Neural progenitor cell (in vitro differentiated cells): ENCODE results near the gene COL25A1. TPM values are rescaled to one million over a fixed set of nuclear protein-coding genes. Genes with fewer than 3 reads are reported as not detected.

ENCODE experiments used
- DNase-seq: peaks from one replicate; pipeline ENCODE4 v3.0.0-alpha.2; 2016; ENCODE audit warnings: low spot score
- H2AFZ ChIP-seq: fragments of 200-600 bp; sonication (generic); replicated peaks from 2 replicates; pipeline ENCODE4 v1.6.1; 2016; ENCODE audit warnings: antibody characterized with exemption
- H3F3A ChIP-seq: fragments of 200-600 bp; sonication (generic); 2 replicates; pipeline ENCODE4 v1.6.1; 2016; ENCODE audit warnings: antibody characterized with exemption, low read depth
- H3K27ac ChIP-seq: fragments of 200-600 bp; sonication (generic); 2 replicates; pipeline ENCODE4 v1.5.1; 2016; ENCODE audit warnings: mild to moderate bottlenecking
- H3K27me3 ChIP-seq: fragments of 200-600 bp; sonication (generic); 2 replicates; pipeline ENCODE4 v1.6.1; 2016; ENCODE audit warnings: mild to moderate bottlenecking, moderate library complexity
- H3K36me3 ChIP-seq: fragments of 200-600 bp; sonication (generic); 2 replicates; pipeline ENCODE4 v1.5.1; 2016
- H3K4me1 ChIP-seq: fragments of 200-600 bp; sonication (generic); 2 replicates; pipeline ENCODE4 v1.6.1; 2016; ENCODE audit warnings: mixed run types
- H3K4me2 ChIP-seq: fragments of 200-600 bp; sonication (generic); 2 replicates; pipeline ENCODE4 v1.6.1; 2016
- H3K4me3 ChIP-seq: fragments of 200-600 bp; sonication (generic); 2 replicates; pipeline ENCODE4 v1.5.1; 2016
- H3K79me2 ChIP-seq: fragments of 200-600 bp; sonication (generic); 2 replicates; pipeline ENCODE4 v1.6.1; 2016; ENCODE audit warnings: low read depth
- H3K9ac ChIP-seq: fragments of 200-600 bp; sonication (generic); 2 replicates; pipeline ENCODE4 v1.6.1; 2016
- H3K9me3 ChIP-seq: fragments of 200-600 bp; sonication (generic); 2 replicates; pipeline ENCODE4 v1.5.1; 2016; ENCODE audit warnings: low read depth
- H4K20me1 ChIP-seq: fragments of 200-600 bp; sonication (generic); 2 replicates; pipeline ENCODE4 v1.6.1; 2016; ENCODE audit warnings: low read depth
- H3K27ac Mint-ChIP-seq: 3 replicates; pipeline ENCODE4 v1.8.0; 2021; ENCODE audit warnings: mixed read lengths
- H3K27me3 Mint-ChIP-seq: 2 replicates; pipeline ENCODE4 v1.8.0; 2022; ENCODE audit warnings: low read depth, mild to moderate bottlenecking, inconsistent platforms, moderate library complexity, mixed read lengths; ENCODE audit not compliant: insufficient read depth
- H3K36me3 Mint-ChIP-seq: 3 replicates; pipeline ENCODE4 v1.8.0; 2021; ENCODE audit warnings: mixed read lengths
- H3K4me1 Mint-ChIP-seq: 3 replicates; pipeline ENCODE4 v1.8.0; 2021; ENCODE audit warnings: mixed read lengths
- H3K4me3 Mint-ChIP-seq: 3 replicates; pipeline ENCODE4 v1.8.0; 2021; ENCODE audit warnings: mild to moderate bottlenecking, moderate library complexity, mixed read lengths
- H3K9me3 Mint-ChIP-seq: 3 replicates; pipeline ENCODE4 v1.8.0; 2020; ENCODE audit warnings: mixed read lengths
- CTCF ChIP-seq: fragments of 200-600 bp; sonication (generic); IDR thresholded peaks from 2 replicates; pipeline ENCODE4 v1.5.1; 2017; ENCODE audit warnings: antibody characterized with exemption, mild to moderate bottlenecking
- EZH2 ChIP-seq: fragments of 200-600 bp; sonication (generic); IDR thresholded peaks from 2 replicates; pipeline ENCODE4 v1.6.1; 2017; ENCODE audit warnings: antibody characterized with exemption, mild to moderate bottlenecking, moderate library complexity
- EZH2phosphoT487 ChIP-seq: fragments of 200-600 bp; sonication (generic); IDR thresholded peaks from 2 replicates; pipeline ENCODE4 v1.6.1; 2017; ENCODE audit warnings: antibody characterized with exemption
- total RNA-seq: library from RNA; depleted of rRNA; stranded (reverse); fragments of >200 nt; gene quantifications from 2 replicates; pipeline ENCODE4 v1.2.3, GENCODE V29; 2015; ENCODE audit warnings: low replicate concordance

COL25A1 gene
- total RNA-seq: 1.3 and 2.0 TPM in 2 replicates

DNA sequence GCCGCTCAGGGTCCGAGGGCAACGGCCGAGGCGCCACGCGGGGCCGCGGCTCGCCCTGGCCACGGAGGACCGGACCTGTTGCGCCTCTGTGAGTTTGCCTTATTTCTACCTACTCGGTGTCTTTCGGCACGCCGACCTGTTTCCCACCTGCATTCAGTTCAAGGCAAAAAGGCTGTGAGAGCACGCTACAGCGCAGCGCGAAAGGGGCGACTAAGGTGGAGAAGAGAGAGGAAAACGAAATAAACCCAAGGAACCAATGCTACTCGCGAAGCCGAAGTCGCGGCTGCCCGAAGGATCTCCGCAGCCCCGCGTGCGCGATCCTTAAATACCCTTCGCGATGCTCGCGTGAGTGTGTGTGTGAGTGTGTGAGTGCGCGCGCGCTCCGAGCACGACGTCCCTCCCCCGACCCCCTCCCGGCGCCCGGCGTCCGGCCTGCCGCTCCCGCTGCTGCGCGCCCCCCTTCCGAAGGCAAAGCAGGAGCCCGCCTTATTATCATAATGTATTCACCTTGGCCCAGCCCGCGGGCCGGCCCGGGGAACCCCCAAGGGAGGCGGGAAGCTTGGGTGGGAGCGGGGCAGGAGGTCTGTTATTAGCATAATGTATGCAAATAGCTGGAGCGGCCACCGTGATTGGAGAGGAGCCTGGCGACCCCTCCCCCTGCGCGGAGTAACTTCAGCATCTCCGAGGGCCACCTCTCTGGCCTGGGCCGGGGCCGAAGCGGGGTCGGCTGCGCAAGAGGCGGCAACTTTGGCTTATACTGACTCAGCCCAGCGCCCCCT, at the start of gene COL25A1:
Gene COL25A1 (minus strand): TSS at position 298 of the 779 bp plus-strand sequence.
- Histone ChIP-seq H3K36me3 (no peaks in the 10 kb centered on the region), H3K4me3 (peak within 1 kb of the TSS; percentile 45), H3K79me2 (no peaks in the 10 kb centered on the region), H3F3A (peaks cover 9% of the 10 kb centered on the region), H4K20me1 (no peaks in the 10 kb centered on the region), H3K27me3 (peaks cover 67% of the 10 kb centered on the region), H3K27ac (no peak within 1 kb of the TSS), H3K4me1 (peaks cover 10% of the 10 kb centered on the region), H2AFZ (peak within 1 kb of the TSS; percentile 95), H3K4me2 (peak within 1 kb of the TSS; percentile 89), H3K9ac (no peak within 1 kb of the TSS), H3K9me3 (no peaks in the 10 kb centered on the region)
- no peak within 1 kb of the TSS for H3K27ac Mint-ChIP-seq
- no peaks in the 10 kb centered on the region for H3K9me3 Mint-ChIP-seq
- H3K36me3 Mint-ChIP-seq: no peaks in the 10 kb centered on the region
- TF ChIP-seq EZH2phosphoT487: peak; percentile 71
- no peak for TF ChIP-seq CTCF
- TF ChIP-seq EZH2: peak; percentile 90
- peaks cover 12% of the 10 kb centered on the region for H3K27me3 Mint-ChIP-seq
- H3K4me3 Mint-ChIP-seq: peak within 1 kb of the TSS; percentile 88
- peak; percentile 95 for DNase-seq
- peaks cover 7% of the 10 kb centered on the region for H3K4me1 Mint-ChIP-seq

DNA sequence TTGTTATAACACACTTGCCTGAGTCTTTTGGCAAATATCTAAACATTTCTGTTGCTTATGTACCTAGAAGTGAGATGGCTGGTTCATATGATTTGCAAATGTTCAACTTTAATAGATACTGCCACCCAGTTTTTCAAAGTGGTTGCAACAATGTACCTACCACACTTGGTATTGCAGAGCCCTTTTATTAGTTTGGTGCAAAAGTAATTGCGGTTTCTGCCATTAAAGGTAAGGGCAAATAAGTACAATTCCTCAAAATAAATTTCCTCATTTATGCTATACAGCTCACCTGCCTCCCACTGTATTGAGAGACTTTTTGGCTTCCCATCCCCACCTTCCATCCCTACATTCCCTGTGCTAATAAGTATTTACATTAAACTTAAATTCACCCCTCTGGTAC, 47.7 kb upstream of the COL25A1 start:
- Histone ChIP-seq H3F3A (no peaks in the 10 kb centered on the region), H3K4me3 (no peak overlapping the region), H3K4me2 (no peak overlapping the region), H3K9me3 (no peaks in the 10 kb centered on the region), H4K20me1 (no peaks in the 10 kb centered on the region), H3K27ac (no peak overlapping the region), H3K36me3 (no peaks in the 10 kb centered on the region), H3K4me1 (no peaks in the 10 kb centered on the region), H3K9ac (no peak overlapping the region), H3K27me3 (no peaks in the 10 kb centered on the region), H3K79me2 (no peaks in the 10 kb centered on the region), H2AFZ (no peak overlapping the region)
- TF ChIP-seq EZH2phosphoT487 (no peak), EZH2 (no peak), CTCF (no peak)
- Mint-ChIP-seq H3K27ac (no peak overlapping the region), H3K4me1 (no peaks in the 10 kb centered on the region), H3K36me3 (no peaks in the 10 kb centered on the region), H3K27me3 (peaks cover 2% of the 10 kb centered on the region), H3K9me3 (peaks cover 4% of the 10 kb centered on the region), H3K4me3 (no peak overlapping the region)
- DNase-seq: no peak

DNA sequence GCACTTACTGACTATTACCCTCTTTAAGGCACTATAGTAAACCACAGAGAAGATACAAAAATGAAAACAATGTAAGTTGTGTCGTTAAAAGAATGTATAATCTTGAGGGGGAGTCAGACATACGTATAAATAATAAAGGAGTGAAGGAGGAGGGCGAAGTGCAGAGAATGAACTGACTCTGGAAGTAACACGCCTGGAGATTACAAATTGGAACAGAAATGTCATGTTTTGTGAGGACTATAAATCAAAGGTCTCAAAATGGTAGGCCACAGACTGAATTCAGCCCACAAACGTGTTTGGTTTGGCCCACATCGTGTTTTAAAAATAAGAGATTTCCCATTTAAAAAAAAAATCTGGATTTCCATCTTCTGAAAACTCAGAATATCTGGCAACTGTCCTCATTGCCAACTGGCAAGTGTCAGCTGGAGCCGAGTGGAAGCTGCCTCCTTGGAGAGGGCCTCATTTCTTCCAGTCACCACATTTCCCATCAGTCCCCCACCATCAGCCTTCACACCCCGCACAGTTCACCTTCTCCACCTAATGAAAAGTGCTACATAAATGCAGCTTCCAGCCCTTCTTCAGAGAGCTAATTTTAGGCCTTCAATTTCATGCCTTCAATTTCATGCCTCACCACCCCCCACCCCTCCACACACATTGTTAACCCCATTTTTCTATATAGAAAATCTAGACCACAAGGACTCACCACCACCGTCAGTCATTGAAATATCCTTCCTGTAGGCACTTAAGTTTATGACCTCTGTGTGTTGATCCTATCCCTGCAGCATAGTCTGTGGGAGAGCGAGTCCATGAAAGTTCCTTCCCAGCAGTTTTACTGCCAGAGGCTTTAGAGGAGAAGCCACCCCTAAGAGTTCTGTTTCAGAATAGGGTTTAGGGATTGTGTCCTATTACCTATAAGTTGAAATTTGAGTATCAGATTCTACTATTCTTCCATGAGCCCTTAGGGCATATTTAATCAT, 32.0 kb upstream of the COL25A1 start:
- H3K4me2 ChIP-seq: no peak overlapping the region
- no peaks in the 10 kb centered on the region for H3K9me3 ChIP-seq
- H3K79me2 ChIP-seq: no peaks in the 10 kb centered on the region
- H3K9me3 Mint-ChIP-seq: peaks cover 2% of the 10 kb centered on the region
- H3K4me1 ChIP-seq: no peaks in the 10 kb centered on the region
- H3K27ac Mint-ChIP-seq: no peak overlapping the region
- TF ChIP-seq EZH2phosphoT487: no peak
- no peak for TF ChIP-seq EZH2
- TF ChIP-seq CTCF: no peak
- no peak overlapping the region for H3K4me3 ChIP-seq
- no peak overlapping the region for H2AFZ ChIP-seq
- no peaks in the 10 kb centered on the region for H3K36me3 ChIP-seq
- peaks cover 2% of the 10 kb centered on the region for H3K27me3 Mint-ChIP-seq
- no peaks in the 10 kb centered on the region for H3K36me3 Mint-ChIP-seq
- no peak for DNase-seq
- no peak overlapping the region for H3K27ac ChIP-seq
- no peaks in the 10 kb centered on the region for H3K27me3 ChIP-seq
- no peaks in the 10 kb centered on the region for H4K20me1 ChIP-seq
- no peak overlapping the region for H3K9ac ChIP-seq
- H3F3A ChIP-seq: no peaks in the 10 kb centered on the region
- no peaks in the 10 kb centered on the region for H3K4me1 Mint-ChIP-seq
- H3K4me3 Mint-ChIP-seq: no peak overlapping the region
